CD4-positive, CD25-positive, alpha-beta regulatory T cell (primary cell): ENCODE data around the gene MECP2. TPM values are rescaled to one million over a fixed set of nuclear protein-coding genes. Genes with fewer than 3 reads are reported as not detected.
A peak's percentile ranks its signal among the peaks of the same experiment; 100 is the strongest.

Source experiments
- ATAC-seq, 2 donors: fragments of 150-1000 bp; cut with Tn5 transposase; one replicate each; pipeline ENCODE4 v1.10.0; 2021; ENCODE audit warnings: low read depth in 2 of 2, moderate number of reproducible peaks in 2 of 2, moderate library complexity in 1 of 2
- DNase-seq, 3 donors: peaks; one replicate each; pipeline versions ENCODE4 v3.0.0 to v3.0.0-alpha.2; 2012 to 2022; ENCODE audit warnings: mixed read lengths in 1 of 3
- H3K27ac ChIP-seq: one replicate; pipeline ENCODE4 v1.7.0; 2013; ENCODE audit warnings: mild to moderate bottlenecking, low read length; ENCODE audit not compliant: insufficient read depth, poor library complexity, severe bottlenecking
- H3K27me3 ChIP-seq: one replicate; pipeline ENCODE4 v1.7.0; 2013; ENCODE audit warnings: low read length; ENCODE audit not compliant: control insufficient read depth, insufficient read depth
- H3K36me3 ChIP-seq: one replicate; pipeline ENCODE4 v1.7.0; 2013; ENCODE audit warnings: mild to moderate bottlenecking, low read length, moderate library complexity; ENCODE audit not compliant: control insufficient read depth, insufficient read depth
- H3K4me1 ChIP-seq: 2 replicates; pipeline ENCODE4 v1.7.0; 2013; ENCODE audit warnings: mild to moderate bottlenecking, low read length; ENCODE audit not compliant: insufficient read depth, control insufficient read depth, poor library complexity, severe bottlenecking
- H3K4me3 ChIP-seq: one replicate; pipeline ENCODE4 v1.7.0; 2013; ENCODE audit warnings: low read depth, mild to moderate bottlenecking, low read length, moderate library complexity
- H3K9me3 ChIP-seq, 2 experiments: 1 replicate in 1 of 2; 2 replicates in 1 of 2; pipeline ENCODE4 v1.7.0; 2013; ENCODE audit warnings: low read length in 2 of 2, mild to moderate bottlenecking in 1 of 2, moderate library complexity in 1 of 2; ENCODE audit not compliant: control insufficient read depth in 2 of 2
- H3K27ac Mint-ChIP-seq, 3 donors: one replicate each; pipeline ENCODE4 v1.8.0; 2020 to 2022; ENCODE audit warnings: mild to moderate bottlenecking in 3 of 3, mixed read lengths in 3 of 3, moderate library complexity in 2 of 3
- H3K27me3 Mint-ChIP-seq: one replicate; pipeline ENCODE4 v1.8.0; 2022; ENCODE audit warnings: mild to moderate bottlenecking, mixed read lengths
- H3K36me3 Mint-ChIP-seq: one replicate; pipeline ENCODE4 v1.8.0; 2020; ENCODE audit warnings: mixed read lengths
- H3K4me1 Mint-ChIP-seq, 4 donors: one replicate each; pipeline ENCODE4 v1.8.0; 2020 to 2022; ENCODE audit warnings: mixed read lengths in 4 of 4, mild to moderate bottlenecking in 1 of 4
- H3K4me3 Mint-ChIP-seq, 4 donors: one replicate each; pipeline ENCODE4 v1.8.0; 2020 to 2022; ENCODE audit warnings: mild to moderate bottlenecking in 4 of 4, mixed read lengths in 4 of 4, moderate library complexity in 3 of 4
- H3K9me3 Mint-ChIP-seq, 7 donors: one replicate each; pipeline ENCODE4 v1.8.0; 2020 to 2022; ENCODE audit warnings: mixed read lengths in 7 of 7, mild to moderate bottlenecking in 3 of 7, moderate library complexity in 2 of 7
- polyA plus RNA-seq, 4 donors: library from polyadenylated mRNA; unstranded; fragments of 300-500 nt; fragmentation: Illumina TruSeq; gene quantifications; one replicate each; pipeline ENCODE4 v1.2.3, GENCODE V29; 2021
- total RNA-seq: library from RNA; stranded (reverse); gene quantifications from one replicate; pipeline ENCODE4 v1.2.3, GENCODE V29; 2022

The MECP2 gene
- total and polyA plus RNA-seq, 5 donors from 2014 or later, result 13.3 to 180 (median 16.9) TPM

DNA sequence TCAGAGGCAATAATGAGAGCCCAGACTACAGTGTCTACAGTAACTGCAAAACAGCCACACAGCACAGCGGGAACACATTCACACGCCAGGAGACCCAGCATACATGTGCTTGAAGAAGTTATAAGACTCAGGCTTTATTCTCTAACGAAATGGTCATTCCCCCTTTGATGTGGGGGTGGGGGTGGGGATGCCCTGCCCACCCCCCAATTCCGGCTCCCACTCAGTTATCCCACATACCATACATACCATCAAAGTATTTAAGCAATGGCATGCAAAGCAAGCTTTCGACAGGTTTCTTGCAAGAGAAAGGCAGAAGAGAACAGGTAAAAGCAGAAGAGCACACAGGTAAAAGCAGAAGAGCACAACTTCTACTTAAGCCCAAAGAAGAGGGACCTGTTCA lies 3.6 kb downstream of the MECP2 start:
- peak overlapping the region; percentile 88 for H3K4me3 ChIP-seq
- DNase-seq, result no peak
- H3K4me1 ChIP-seq, result peaks cover 37% of the 10 kb centered on the region

DNA sequence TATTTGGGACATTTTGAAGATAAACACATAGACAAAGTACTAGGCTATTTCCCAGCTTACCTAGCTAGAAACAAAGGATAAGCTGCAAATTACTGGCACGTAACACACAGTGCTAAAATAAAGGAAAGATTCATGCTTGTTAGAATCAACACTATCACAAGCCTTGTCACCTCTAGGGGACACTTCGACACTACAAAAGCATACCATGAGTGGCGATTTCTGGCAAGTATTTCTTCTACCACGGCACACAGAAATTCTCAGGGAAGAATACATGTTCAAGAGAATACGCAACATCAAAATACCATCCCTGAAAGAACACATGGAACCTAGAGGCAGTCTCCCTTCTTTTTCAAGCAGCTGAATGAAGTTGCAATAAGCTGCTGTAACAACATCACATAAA lies 5.1 kb downstream of the MECP2 start:
- Histone ChIP-seq H3K36me3 (peaks cover 16% of the 10 kb centered on the region), H3K27ac (peak overlapping the region; percentile 53), H3K4me1 (peaks cover 32% of the 10 kb centered on the region), H3K27me3 (no peaks in the 10 kb centered on the region), H3K4me3 (peak overlapping the region; percentile 72), H3K9me3 (no peaks in the 10 kb centered on the region)
- H3K9me3 Mint-ChIP-seq, result peaks cover 0 to 6% (median 0%) of the 10 kb centered on the region in 7 donors
- H3K27me3 Mint-ChIP-seq, result no peaks in the 10 kb centered on the region
- peaks cover 17 to 67% (median 44%) of the 10 kb centered on the region in 4 donors for H3K4me1 Mint-ChIP-seq
- ATAC-seq, result no peak
- no peak for DNase-seq
- H3K36me3 Mint-ChIP-seq, result peaks cover 3% of the 10 kb centered on the region
- H3K4me3 Mint-ChIP-seq, result peak overlapping the region; percentile 40 to 79 (median 74)
- H3K27ac Mint-ChIP-seq, result peak overlapping the region in 2 of 3 donors; percentile 21 to 45

More for the DNA sequence above, 3.6 kb downstream of the MECP2 start:
- Histone ChIP-seq H3K9me3 (no peaks in the 10 kb centered on the region), H3K27me3 (no peaks in the 10 kb centered on the region), H3K36me3 (peaks cover 8% of the 10 kb centered on the region), H3K27ac (peak overlapping the region; percentile 53)
- H3K36me3 Mint-ChIP-seq, result peaks cover 3% of the 10 kb centered on the region
- no peaks in the 10 kb centered on the region for H3K27me3 Mint-ChIP-seq
- H3K9me3 Mint-ChIP-seq, result peaks cover 0 to 6% (median 0%) of the 10 kb centered on the region in 7 donors
- H3K27ac Mint-ChIP-seq, result peak overlapping the region in 2 of 3 donors; percentile 42 to 80
- H3K4me1 Mint-ChIP-seq, result peaks cover 17 to 66% (median 44%) of the 10 kb centered on the region in 4 donors
- peak overlapping the region; percentile 89 to 98 (median 94) for H3K4me3 Mint-ChIP-seq
- ATAC-seq, result no peak

DNA sequence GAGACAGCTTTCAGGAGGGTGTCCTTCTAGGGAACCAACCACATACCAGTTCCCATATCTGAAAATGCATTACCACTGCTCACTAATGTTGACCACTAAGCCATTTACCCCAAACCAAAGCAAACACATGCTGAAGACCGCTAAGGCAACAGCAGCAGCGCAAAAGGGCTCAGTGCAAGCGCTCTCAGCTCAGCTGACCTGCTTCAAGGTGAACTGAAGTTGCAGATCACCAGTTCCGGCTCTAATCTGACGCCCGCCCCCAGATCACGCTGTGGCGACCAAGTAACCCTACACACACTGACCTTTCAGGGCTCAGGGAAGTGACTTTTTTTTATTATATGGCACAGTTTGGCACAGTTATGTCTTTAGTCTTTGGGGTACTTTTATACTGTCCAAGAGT lies 5.8 kb downstream of the MECP2 start:
- Histone ChIP-seq H3K27me3 (no peaks in the 10 kb centered on the region), H3K36me3 (peaks cover 16% of the 10 kb centered on the region), H3K9me3 (no peaks in the 10 kb centered on the region), H3K27ac (peak overlapping the region; percentile 53), H3K4me3 (peak overlapping the region; percentile 72), H3K4me1 (peaks cover 32% of the 10 kb centered on the region)
- H3K9me3 Mint-ChIP-seq, result peaks cover 0 to 6% (median 0%) of the 10 kb centered on the region in 7 donors
- H3K27ac Mint-ChIP-seq, result no peak overlapping the region
- H3K4me1 Mint-ChIP-seq, result peaks cover 17 to 67% (median 44%) of the 10 kb centered on the region in 4 donors
- peaks cover 3% of the 10 kb centered on the region for H3K36me3 Mint-ChIP-seq
- H3K4me3 Mint-ChIP-seq, result peak overlapping the region; percentile 24 to 58 (median 52)
- no peaks in the 10 kb centered on the region for H3K27me3 Mint-ChIP-seq
- ATAC-seq (peak in 1 of 2 donors; percentile 40), DNase-seq (no peak)

GRCh38 chrX:154090731-154091130 lies 6.8 kb downstream of the MECP2 start:
- H3K4me1 Mint-ChIP-seq, result peaks cover 17 to 61% (median 40%) of the 10 kb centered on the region in 4 donors
- peaks cover 3% of the 10 kb centered on the region for H3K36me3 Mint-ChIP-seq

GRCh38 chrX:154084449-154085300 lies 12.8 kb downstream of the MECP2 start:
- Histone ChIP-seq H3K9me3 (no peaks in the 10 kb centered on the region), H3K27me3 (no peaks in the 10 kb centered on the region), H3K4me3 (no peak overlapping the region), H3K27ac (peak overlapping the region; percentile 55), H3K36me3 (peaks cover 13% of the 10 kb centered on the region), H3K4me1 (peaks cover 25% of the 10 kb centered on the region)
- H3K36me3 Mint-ChIP-seq, result no peaks in the 10 kb centered on the region
- H3K9me3 Mint-ChIP-seq, result no peaks in the 10 kb centered on the region
- DNase-seq (no peak), ATAC-seq (no peak)
- peak overlapping the region; percentile 3 to 86 (median 69) for H3K27ac Mint-ChIP-seq
- no peaks in the 10 kb centered on the region for H3K27me3 Mint-ChIP-seq
- peak overlapping the region; percentile 7 to 36 (median 28) for H3K4me3 Mint-ChIP-seq
- peaks cover 0 to 45% (median 20%) of the 10 kb centered on the region in 4 donors for H3K4me1 Mint-ChIP-seq

More at GRCh38 chrX:154090731-154091130, 6.8 kb downstream of the MECP2 start:
- Histone ChIP-seq H3K9me3 (no peaks in the 10 kb centered on the region), H3K36me3 (peaks cover 16% of the 10 kb centered on the region), H3K27me3 (no peaks in the 10 kb centered on the region), H3K4me3 (no peak overlapping the region), H3K4me1 (peaks cover 26% of the 10 kb centered on the region), H3K27ac (peak overlapping the region; percentile 53)
- Mint-ChIP-seq H3K9me3 (peaks cover 0 to 4% (median 0%) of the 10 kb centered on the region in 7 donors), H3K27ac (peak overlapping the region in 2 of 3 donors; percentile 38 to 74), H3K27me3 (no peaks in the 10 kb centered on the region), H3K4me3 (peak overlapping the region in 1 of 4 donors; percentile 48)
- ATAC-seq (no peak), DNase-seq (no peak)

DNA sequence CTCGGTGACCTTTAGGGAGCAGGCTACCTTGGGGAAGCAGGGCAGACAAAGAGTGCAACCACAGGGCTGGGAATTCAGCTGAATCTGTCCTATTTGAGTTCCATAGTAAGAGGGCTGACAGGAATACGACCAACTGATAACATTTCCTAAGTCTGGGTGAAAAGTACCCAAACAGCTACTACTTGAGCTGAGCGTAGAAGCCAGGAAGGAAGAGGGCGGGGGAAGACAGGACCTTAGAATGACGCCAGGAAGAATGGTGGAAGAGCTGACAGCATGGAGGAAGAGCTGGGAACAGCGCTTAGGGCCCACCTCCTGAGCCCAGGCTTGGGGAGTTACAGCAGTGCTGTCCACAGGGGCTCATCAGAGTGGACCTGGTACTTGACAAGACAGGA lies 14.4 kb downstream of the MECP2 start:
- peak overlapping the region; percentile 49 for H3K27ac ChIP-seq
- H3K4me1 ChIP-seq, result peaks cover 25% of the 10 kb centered on the region
- Mint-ChIP-seq H3K4me1 (peaks cover 0 to 51% (median 23%) of the 10 kb centered on the region in 4 donors), H3K27me3 (no peaks in the 10 kb centered on the region), H3K4me3 (peak overlapping the region in 3 of 4 donors; percentile 13 to 42 (median 42)), H3K36me3 (peaks cover 7% of the 10 kb centered on the region), H3K9me3 (no peaks in the 10 kb centered on the region), H3K27ac (peak overlapping the region in 2 of 3 donors; percentile 49 to 86)
- ATAC-seq, result no peak
- DNase-seq, result no peak
- no peaks in the 10 kb centered on the region for H3K9me3 ChIP-seq
- H3K4me3 ChIP-seq, result peak overlapping the region; percentile 32
- no peaks in the 10 kb centered on the region for H3K27me3 ChIP-seq
- peaks cover 11% of the 10 kb centered on the region for H3K36me3 ChIP-seq

DNA sequence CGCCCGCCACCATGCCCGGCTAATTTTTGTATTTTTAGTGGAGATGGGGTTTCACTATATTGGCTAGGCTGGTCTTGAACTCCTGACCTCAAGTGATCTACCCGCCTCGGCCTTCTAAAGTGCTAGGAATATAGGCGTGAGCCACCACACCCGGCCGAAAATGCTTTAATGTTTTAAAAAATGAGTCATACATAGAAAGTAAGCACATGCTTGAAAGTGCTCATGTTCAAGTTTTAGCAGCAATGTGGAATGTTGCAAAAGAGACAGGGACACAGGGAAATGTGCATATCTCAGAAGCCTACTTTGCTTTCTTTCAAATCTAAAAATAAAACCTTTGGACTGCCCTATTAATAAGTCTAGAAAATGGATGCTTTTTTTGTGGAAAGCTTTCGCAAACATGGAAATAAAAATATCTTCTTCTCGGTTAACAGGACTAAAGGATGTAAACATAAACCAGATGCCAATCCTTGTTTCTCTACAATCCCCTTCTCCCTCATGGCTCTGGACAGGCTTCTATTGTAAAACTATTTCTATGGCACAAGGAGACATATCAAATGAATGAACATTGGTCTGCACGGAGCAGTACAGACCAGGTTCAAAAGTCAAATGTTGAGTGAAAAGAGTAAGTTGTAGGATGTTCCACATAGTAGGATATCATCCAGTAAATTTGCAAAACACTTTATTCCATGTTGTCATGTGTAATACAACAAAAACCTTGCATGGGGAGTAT lies 15.0 kb downstream of the MECP2 start:
- peaks cover 0 to 45% (median 22%) of the 10 kb centered on the region in 4 donors for H3K4me1 Mint-ChIP-seq
- no peaks in the 10 kb centered on the region for H3K27me3 ChIP-seq
- DNase-seq, result no peak
- peaks cover 7% of the 10 kb centered on the region for H3K36me3 Mint-ChIP-seq
- H3K4me3 ChIP-seq, result peak overlapping the region; percentile 32
- ATAC-seq, result no peak
- H3K9me3 Mint-ChIP-seq, result no peaks in the 10 kb centered on the region
- H3K4me1 ChIP-seq, result peaks cover 25% of the 10 kb centered on the region
- H3K27ac Mint-ChIP-seq, result peak overlapping the region; percentile 38 to 54 (median 52)
- H3K27me3 Mint-ChIP-seq, result no peaks in the 10 kb centered on the region
- peaks cover 6% of the 10 kb centered on the region for H3K36me3 ChIP-seq
- peak overlapping the region; percentile 13 to 73 (median 54) for H3K4me3 Mint-ChIP-seq
- peak overlapping the region; percentile 49 for H3K27ac ChIP-seq
- H3K9me3 ChIP-seq, result no peaks in the 10 kb centered on the region
